Fibroblast of skin of left biceps (primary cell): Measurements from ENCODE around the gene SLC43A2.
"Not testable (repeated sequence)": the region's sequence is repeated elsewhere in the genome, so short reads cannot be mapped to it uniquely, and the experiment has no call there.

Source experiments
- DNase-seq, 2 experiments: peaks; one replicate each; pipeline ENCODE4 v3.0.0-alpha.2; 2013; ENCODE audit warnings: low read depth in 2 of 2

Gene SLC43A2

DNA sequence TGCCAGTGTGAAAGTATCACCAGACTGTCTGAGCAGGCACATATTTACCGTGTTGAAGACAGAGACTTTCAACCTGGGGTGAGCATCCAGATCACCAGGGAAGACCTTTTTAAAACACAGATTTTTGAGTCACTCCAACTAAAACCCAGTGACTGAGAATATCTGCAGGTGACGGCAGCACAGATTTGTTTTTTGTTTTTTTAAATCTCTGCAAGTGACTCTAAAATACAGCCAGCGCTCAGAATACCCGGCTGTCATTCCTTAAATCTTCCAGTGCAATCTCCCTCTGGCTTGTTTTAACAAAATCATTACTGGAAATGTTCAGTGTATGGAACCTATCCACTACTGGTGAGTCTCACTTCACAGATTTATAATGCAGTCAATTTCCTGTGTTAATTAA is 92.9 kb downstream of the SLC43A2 start:
- DNase-seq = no peak

DNA sequence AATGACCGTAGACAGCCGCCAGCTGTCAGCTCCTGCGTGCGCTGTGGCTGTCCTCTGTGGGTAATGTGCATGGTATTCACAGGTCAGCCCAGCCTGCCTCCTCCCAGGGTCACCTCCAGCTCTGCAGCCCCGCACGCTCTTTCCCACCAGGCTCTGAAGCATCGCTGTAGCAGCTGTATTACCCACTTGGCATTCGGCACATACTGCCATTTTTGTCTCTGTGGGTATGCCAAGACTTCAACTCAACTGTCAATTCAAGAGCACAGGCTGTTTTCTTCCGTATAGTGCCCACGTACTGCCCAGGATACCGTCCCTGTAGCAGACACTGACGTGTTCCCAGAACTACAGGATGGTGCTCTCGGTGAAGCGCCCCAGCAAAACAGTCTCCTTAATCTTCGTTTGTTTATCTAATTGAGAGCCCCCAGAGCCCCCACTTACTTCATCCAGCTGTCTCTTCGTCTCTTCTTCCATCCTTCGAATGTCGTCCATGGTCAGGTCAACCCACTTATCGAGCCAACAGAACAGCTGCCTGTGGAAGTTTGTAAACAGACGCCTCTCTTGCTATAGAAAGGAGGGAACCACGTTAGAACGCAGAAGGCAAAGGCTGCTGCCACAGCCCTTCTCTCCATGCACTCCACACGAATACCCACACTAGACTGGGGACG is 94.8 kb downstream of the SLC43A2 start:
- DNase-seq = no peak

- DNase-seq = no peak
Measured at GRCh38 chr17:1532836-1533602, 95.6 kb downstream of the SLC43A2 start.

DNA sequence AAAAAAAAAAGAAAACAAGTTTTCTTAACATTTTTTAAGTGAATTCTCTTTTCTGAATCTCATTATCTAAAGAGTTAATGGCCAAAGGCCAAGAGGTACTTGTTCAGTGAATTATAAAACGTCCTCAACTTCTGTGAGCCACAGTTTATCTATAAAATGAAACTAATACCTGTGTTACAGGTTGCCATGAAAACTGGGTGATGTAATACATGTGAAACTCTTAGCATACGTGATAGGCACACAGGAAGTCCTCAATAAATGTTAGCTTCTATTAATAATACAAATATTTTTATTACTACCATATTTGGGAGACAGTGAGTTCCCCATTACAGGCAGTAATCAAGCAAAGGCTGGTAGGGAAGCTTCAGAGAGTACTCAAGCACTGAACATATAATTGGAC is 98.8 kb downstream of the SLC43A2 start:
- DNase-seq = no peak

DNA sequence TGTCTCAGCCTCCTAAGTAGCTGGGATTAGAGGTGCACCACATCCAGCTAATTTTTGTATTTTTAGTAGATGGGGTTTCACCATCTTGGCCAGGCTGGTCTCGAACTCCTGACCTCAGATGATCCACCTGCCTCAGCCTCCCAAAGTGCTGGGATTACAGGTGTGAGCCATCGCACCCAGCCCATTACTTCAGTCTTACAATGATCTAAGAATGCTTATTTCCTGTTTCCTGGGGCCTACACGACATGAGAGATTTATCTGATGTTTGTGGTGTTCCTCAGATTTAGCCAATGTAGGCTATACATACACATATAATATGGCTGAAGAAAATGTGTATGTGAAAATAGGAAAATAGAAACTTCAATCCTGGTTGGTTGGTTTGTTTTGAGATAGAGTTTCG is 101.8 kb downstream of the SLC43A2 start:
- not testable (repeated sequence) for DNase-seq

GRCh38 chr17:1522626-1523025 is 106.0 kb downstream of the SLC43A2 start:
- no peak for DNase-seq

GRCh38 chr17:1521086-1521640 is 107.5 kb downstream of the SLC43A2 start:
- no peak for DNase-seq

DNA sequence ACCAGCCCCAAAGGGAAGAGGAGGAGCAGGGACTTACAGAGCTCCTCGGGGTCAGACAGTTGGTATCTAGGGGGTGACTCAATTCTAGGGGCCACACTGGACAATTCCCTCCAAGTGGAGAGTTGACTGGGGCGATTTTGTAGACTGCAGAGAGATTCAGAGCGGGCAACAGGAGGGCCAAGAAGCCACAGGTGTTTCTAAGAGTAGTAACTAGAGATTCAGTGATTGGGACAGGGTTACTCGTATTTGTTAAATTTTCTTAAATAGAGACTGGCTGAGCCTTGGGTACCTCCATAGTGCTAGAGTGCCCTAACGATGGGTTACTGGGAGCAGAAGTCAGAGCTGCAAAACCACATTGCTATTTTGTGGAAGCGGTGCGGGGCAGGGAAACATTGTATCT is 109.0 kb downstream of the SLC43A2 start:
- DNase-seq = no peak
